ENCODE data around the gene ATP8A2.
"Not testable (repeated sequence)": the region's sequence is repeated elsewhere in the genome, so short reads cannot be mapped to it uniquely, and the experiment has no call there.

Gene ATP8A2

GRCh38 chr13:25541434-25542123 lies 169.8 kb downstream of the ATP8A2 start:
- FAIRE-seq (no peak), DNase-seq (ENCODE audit: low spot score) (no peak)

GRCh38 chr13:25548991-25549390 lies 177.2 kb downstream of the ATP8A2 start:
- DNase-seq (ENCODE audit: low spot score); FAIRE-seq: not testable (repeated sequence)

- DNase-seq (ENCODE audit: low spot score) (no peak), FAIRE-seq (no peak)
Observed at GRCh38 chr13:25561812-25562211, 190.0 kb downstream of the ATP8A2 start.

GRCh38 chr13:25570185-25570584 lies 198.4 kb downstream of the ATP8A2 start:
- DNase-seq (ENCODE audit: low spot score) (no peak), FAIRE-seq (no peak)

GRCh38 chr13:25571237-25571636 lies 199.5 kb downstream of the ATP8A2 start:
- DNase-seq (ENCODE audit: low spot score) (no peak), FAIRE-seq (no peak)

- FAIRE-seq; DNase-seq (ENCODE audit: low spot score): not testable (repeated sequence)
Observed at GRCh38 chr13:25572171-25572570, 200.4 kb downstream of the ATP8A2 start.

- FAIRE-seq (no peak), DNase-seq (ENCODE audit: low spot score) (peak; percentile 59)
Observed at GRCh38 chr13:25574437-25575411, 202.9 kb downstream of the ATP8A2 start.

GRCh38 chr13:25575562-25575961 lies 203.8 kb downstream of the ATP8A2 start:
- no peak for DNase-seq (ENCODE audit: low spot score)
- FAIRE-seq: no peak

- no peak for FAIRE-seq
- DNase-seq (ENCODE audit: low spot score): no peak
Observed at GRCh38 chr13:25578526-25578925, 206.8 kb downstream of the ATP8A2 start.

GRCh38 chr13:25579221-25579620 lies 207.4 kb downstream of the ATP8A2 start:
- FAIRE-seq (no peak), DNase-seq (ENCODE audit: low spot score) (no peak)

- DNase-seq (ENCODE audit: low spot score) (no peak), FAIRE-seq (no peak)
Observed at GRCh38 chr13:25581351-25581750, 209.6 kb downstream of the ATP8A2 start.

GRCh38 chr13:25584087-25584486 lies 212.3 kb downstream of the ATP8A2 start:
- DNase-seq (ENCODE audit: low spot score) (no peak), FAIRE-seq (no peak)

GRCh38 chr13:25585000-25585399 lies 213.2 kb downstream of the ATP8A2 start:
- FAIRE-seq: no peak
- no peak for DNase-seq (ENCODE audit: low spot score)

- DNase-seq (ENCODE audit: low spot score): no peak
- no peak for FAIRE-seq
Observed at GRCh38 chr13:25587326-25587980, 215.7 kb downstream of the ATP8A2 start.

GRCh38 chr13:25588336-25589060 lies 216.7 kb downstream of the ATP8A2 start:
- DNase-seq (ENCODE audit: low spot score): no peak
- FAIRE-seq: no peak

- FAIRE-seq (no peak), DNase-seq (ENCODE audit: low spot score) (no peak)
Observed at GRCh38 chr13:25598421-25598820, 226.6 kb downstream of the ATP8A2 start.

- DNase-seq (ENCODE audit: low spot score) (no peak), FAIRE-seq (no peak)
Observed at GRCh38 chr13:25602176-25602575, 230.4 kb downstream of the ATP8A2 start.

- FAIRE-seq (no peak), DNase-seq (ENCODE audit: low spot score) (no peak)
Observed at GRCh38 chr13:25604106-25604505, 232.3 kb downstream of the ATP8A2 start.

- no peak for FAIRE-seq
- no peak for DNase-seq (ENCODE audit: low spot score)
Observed at GRCh38 chr13:25607096-25607495, 235.3 kb downstream of the ATP8A2 start.

GRCh38 chr13:25608181-25608580 lies 236.4 kb downstream of the ATP8A2 start:
- FAIRE-seq (no peak), DNase-seq (ENCODE audit: low spot score) (no peak)

- FAIRE-seq (no peak), DNase-seq (ENCODE audit: low spot score) (no peak)
Observed at GRCh38 chr13:25616674-25617073, 244.9 kb downstream of the ATP8A2 start.
